ENCODE measurements around the gene GART. TPM values are rescaled to one million over a fixed set of nuclear protein-coding genes. Genes with fewer than 3 reads are reported as not detected.

GART gene
- total and polyA plus RNA-seq, 2 of the 4 experiments (the other 2 are of a cell fraction) = 29.9 to 73.8 TPM

DNA sequence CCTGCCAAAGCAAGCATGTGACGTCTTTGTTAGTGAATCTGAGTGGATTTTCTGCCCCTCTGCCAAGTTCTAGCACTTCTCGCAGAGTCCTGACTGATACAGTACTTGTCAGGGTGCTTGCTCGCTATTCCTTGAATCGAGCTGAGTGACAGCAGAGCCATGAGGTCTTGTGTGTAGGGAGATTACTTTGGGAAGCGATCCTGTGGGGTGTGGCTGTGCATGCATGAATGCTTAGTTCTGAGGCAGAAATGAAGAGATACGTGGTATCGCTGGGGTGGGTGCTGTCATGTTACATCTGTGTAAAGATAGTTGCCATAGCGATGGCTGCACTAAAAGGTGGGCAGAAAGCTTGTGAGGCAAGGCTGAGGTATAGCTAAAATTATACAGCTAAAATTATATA is 31.1 kb downstream of the GART start:
- no peaks in the 10 kb centered on the region for H3K9me1 ChIP-seq (ENCODE audit: insufficient read depth, low read length)
- WGBS, 2 experiments (ENCODE audit: extremely low coverage in 2 of 2, insufficient read length in 1 of 2) = 95% methylated on average over 4 of the region's 8 CpGs; no CpG with 5 or more reads in 1 of the 2 experiments
- H3K9me3 ChIP-seq (ENCODE audit: control insufficient read depth, insufficient read depth, low read length) = no peaks in the 10 kb centered on the region
- no peaks in the 10 kb centered on the region for H3K27me3 ChIP-seq (ENCODE audit: control insufficient read depth, insufficient read depth, low read length)
- H3K4me1 ChIP-seq (ENCODE audit: control insufficient read depth, insufficient read depth, low read length) = peaks cover 7% of the 10 kb centered on the region; the same call in 1 of the 2 replicates
- dilution Hi-C loops (cut with HindIII; ENCODE audit: low sequenced_read_pairs, unreplicated experiment) = no loop called here
- no peak overlapping the region for H2AFZ ChIP-seq (replicated peaks; ENCODE audit: low read length, poor library complexity)
- H3K18ac ChIP-seq (ENCODE audit: low read depth, low read length) = no peak overlapping the region
- ATAC-seq (ENCODE audit: low read depth) (no peak), DNase-seq (no peak)
- no TSS peak for BruUV-seq (replicated peaks)
- H3K4ac ChIP-seq (ENCODE audit: low read depth, low read length) = no peak overlapping the region
- H3K79me1 ChIP-seq (ENCODE audit: low read depth in 1 of 2, low read length in 2 of 2) = no peaks in the 10 kb centered on the region; a peak in 1 of 4 replicates
- H3K56ac ChIP-seq (ENCODE audit: extremely low read depth, insufficient read depth, low read length) = no peak overlapping the region
- no peak overlapping the region for H3K9ac ChIP-seq (ENCODE audit: low read depth, low read length)
- H2AK9ac ChIP-seq (replicated peaks; ENCODE audit: low read depth, low read length, poor library complexity) = no peak overlapping the region
- H2BK20ac ChIP-seq (ENCODE audit: low read depth, low read length) = no peak overlapping the region
- H2AK5ac ChIP-seq (ENCODE audit: low read depth, low read length) = no peak overlapping the region
- H3K36me3 ChIP-seq (ENCODE audit: control insufficient read depth, insufficient read depth, low read length) = peaks cover 38% of the 10 kb centered on the region
- no peak overlapping the region for H3K23ac ChIP-seq (ENCODE audit: low read depth, low read length)
- ChIA-PET CTCF (no interaction called here), POLR2A (ENCODE audit: unreplicated experiment) (interaction anchor here (0.9 kb wide), 1 partner anchor 33 kb away, joined by 4 read pairs; no protein-coding TSS in a partner anchor)
- no peak overlapping the region for H2BK120ac ChIP-seq (ENCODE audit: low read depth, low read length)
- no peaks in the 10 kb centered on the region for H4K20me1 ChIP-seq (ENCODE audit: insufficient read depth, low read length)
- no peak overlapping the region for H2BK15ac ChIP-seq (ENCODE audit: low read depth, low read length)
- no peak overlapping the region for H3K27ac ChIP-seq (ENCODE audit: insufficient read depth, low read length)
- no peak overlapping the region for H4K8ac ChIP-seq (ENCODE audit: low read depth in 2 of 2, low read length in 2 of 2)
- H3K4me3 ChIP-seq (ENCODE audit: insufficient read depth, low read depth, low read length) = no peak overlapping the region
- no peak overlapping the region for H4K91ac ChIP-seq (ENCODE audit: insufficient read depth, low read depth, low read length)
- H4K5ac ChIP-seq (ENCODE audit: low read depth, low read length) = no peak overlapping the region
- H3K4me2 ChIP-seq (ENCODE audit: low read depth, low read length) = no peak overlapping the region
- TF ChIP-seq MAZ (IDR thresholded peaks at IDR 0.05; ENCODE audit: borderline replicate concordance, low read depth, low read length) = no peak
- no peak for TF ChIP-seq CTCF (conservative IDR thresholded peaks at IDR 0.05; ENCODE audit: low read depth, low read length)
- no peak for TF ChIP-seq SMC3 (IDR thresholded peaks at IDR 0.05; ENCODE audit: low read depth, low read length)
- TF ChIP-seq CHD1 (IDR thresholded peaks at IDR 0.05; ENCODE audit: low read depth, low read length) = no peak
- no peak for TF ChIP-seq RCOR1 (IDR thresholded peaks at IDR 0.05; ENCODE audit: insufficient replicate concordance, low read length)
- TF ChIP-seq NFE2L2 (IDR thresholded peaks at IDR 0.05; ENCODE audit: low read depth, low read length) = no peak
- TF ChIP-seq RFX5 (IDR thresholded peaks at IDR 0.05; ENCODE audit: low read depth, low read length) = no peak
- TF ChIP-seq MAFK (IDR thresholded peaks at IDR 0.05; ENCODE audit: low read depth, low read length) = no peak
- no peak for TF ChIP-seq RAD21 (IDR thresholded peaks at IDR 0.05; ENCODE audit: low read length)
- TF ChIP-seq, protein P1, sequence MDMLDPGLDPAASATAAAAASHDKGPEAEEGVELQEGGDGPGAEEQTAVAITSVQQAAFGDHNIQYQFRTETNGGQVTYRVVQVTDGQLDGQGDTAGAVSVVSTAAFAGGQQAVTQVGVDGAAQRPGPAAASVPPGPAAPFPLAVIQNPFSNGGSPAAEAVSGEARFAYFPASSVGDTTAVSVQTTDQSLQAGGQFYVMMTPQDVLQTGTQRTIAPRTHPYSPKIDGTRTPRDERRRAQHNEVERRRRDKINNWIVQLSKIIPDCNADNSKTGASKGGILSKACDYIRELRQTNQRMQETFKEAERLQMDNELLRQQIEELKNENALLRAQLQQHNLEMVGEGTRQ (IDR thresholded peaks at IDR 0.05; ENCODE audit: low read depth, low read length) = no peak
- TF ChIP-seq, protein P2, sequence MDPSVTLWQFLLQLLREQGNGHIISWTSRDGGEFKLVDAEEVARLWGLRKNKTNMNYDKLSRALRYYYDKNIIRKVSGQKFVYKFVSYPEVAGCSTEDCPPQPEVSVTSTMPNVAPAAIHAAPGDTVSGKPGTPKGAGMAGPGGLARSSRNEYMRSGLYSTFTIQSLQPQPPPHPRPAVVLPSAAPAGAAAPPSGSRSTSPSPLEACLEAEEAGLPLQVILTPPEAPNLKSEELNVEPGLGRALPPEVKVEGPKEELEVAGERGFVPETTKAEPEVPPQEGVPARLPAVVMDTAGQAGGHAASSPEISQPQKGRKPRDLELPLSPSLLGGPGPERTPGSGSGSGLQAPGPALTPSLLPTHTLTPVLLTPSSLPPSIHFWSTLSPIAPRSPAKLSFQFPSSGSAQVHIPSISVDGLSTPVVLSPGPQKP (IDR thresholded peaks at IDR 0.05; ENCODE audit: borderline replicate concordance, low read depth, low read length) = no peak
- TF ChIP-seq FOS (IDR thresholded peaks at IDR 0.05; ENCODE audit: low read depth, low read length) = no peak
- no peak for TF ChIP-seq CEBPB (IDR thresholded peaks at IDR 0.05; ENCODE audit: low read depth, low read length)
- no peak for TF ChIP-seq POLR2A (IDR thresholded peaks at IDR 0.05; ENCODE audit: low read depth, low read length)
- no peak for TF ChIP-seq BHLHE40 (IDR thresholded peaks at IDR 0.05; ENCODE audit: low read depth, low read length)
- TF ChIP-seq MXI1 (IDR thresholded peaks at IDR 0.05; ENCODE audit: borderline replicate concordance, low read depth, low read length) = no peak
- no peak overlapping the region for H2BK5ac ChIP-seq (ENCODE audit: low read depth, low read length, poor library complexity, severe bottlenecking)
- in situ Hi-C loops (cut with MboI; ENCODE audit: low sequenced_read_pairs) = no loop called here
- intact Hi-C loops (cut with micrococcal nuclease) = no loop called here
- H3K14ac ChIP-seq (replicated peaks; ENCODE audit: low read depth, low read length) = no peak overlapping the region

Data from IMR-90 (cell line).